Measurements from ENCODE around the gene PRDM11. TPM values are rescaled to one million over a fixed set of nuclear protein-coding genes. Genes with fewer than 3 reads are reported as not detected.

Gene PRDM11
- total RNA-seq, 4 donors from 2014 or later: 5.0 to 15.4 (median 9.5) TPM

GRCh38 chr11:45210846-45211245, 64.4 kb downstream of the PRDM11 start:
- intact Hi-C loops (cut with DNase I; ENCODE audit: low total_unique reads): loop anchor here (2.0 kb wide), 1 partner anchor 30 kb away; no protein-coding TSS in a partner anchor
- TF ChIP-seq POLR2A (IDR thresholded peaks at IDR 0.05): no peak
- TF ChIP-seq, protein P1, sequence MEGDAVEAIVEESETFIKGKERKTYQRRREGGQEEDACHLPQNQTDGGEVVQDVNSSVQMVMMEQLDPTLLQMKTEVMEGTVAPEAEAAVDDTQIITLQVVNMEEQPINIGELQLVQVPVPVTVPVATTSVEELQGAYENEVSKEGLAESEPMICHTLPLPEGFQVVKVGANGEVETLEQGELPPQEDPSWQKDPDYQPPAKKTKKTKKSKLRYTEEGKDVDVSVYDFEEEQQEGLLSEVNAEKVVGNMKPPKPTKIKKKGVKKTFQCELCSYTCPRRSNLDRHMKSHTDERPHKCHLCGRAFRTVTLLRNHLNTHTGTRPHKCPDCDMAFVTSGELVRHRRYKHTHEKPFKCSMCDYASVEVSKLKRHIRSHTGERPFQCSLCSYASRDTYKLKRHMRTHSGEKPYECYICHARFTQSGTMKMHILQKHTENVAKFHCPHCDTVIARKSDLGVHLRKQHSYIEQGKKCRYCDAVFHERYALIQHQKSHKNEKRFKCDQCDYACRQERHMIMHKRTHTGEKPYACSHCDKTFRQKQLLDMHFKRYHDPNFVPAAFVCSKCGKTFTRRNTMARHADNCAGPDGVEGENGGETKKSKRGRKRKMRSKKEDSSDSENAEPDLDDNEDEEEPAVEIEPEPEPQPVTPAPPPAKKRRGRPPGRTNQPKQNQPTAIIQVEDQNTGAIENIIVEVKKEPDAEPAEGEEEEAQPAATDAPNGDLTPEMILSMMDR (IDR thresholded peaks at IDR 0.05 in 4 of 5, conservative IDR thresholded peaks at IDR 0.05 in 1 of 5): no peak
- H3K4me1 ChIP-seq: peaks cover 27 to 58% of the 10 kb centered on the region in 2 donors
- H3K27me3 ChIP-seq: no peaks in the 10 kb centered on the region
- in situ Hi-C loops (cut with MboI; ENCODE audit: low sequenced_read_pairs in 4 of 4): no loop called here
- H3K36me3 ChIP-seq: no peaks in the 10 kb centered on the region
- no peak overlapping the region for H3K4me3 ChIP-seq
- peak overlapping the region; percentile 53 to 86 (median 75) for H3K27ac ChIP-seq
- no peaks in the 10 kb centered on the region for H3K9me3 ChIP-seq
- ATAC-seq (no peak), DNase-seq (no peak)

DNA sequence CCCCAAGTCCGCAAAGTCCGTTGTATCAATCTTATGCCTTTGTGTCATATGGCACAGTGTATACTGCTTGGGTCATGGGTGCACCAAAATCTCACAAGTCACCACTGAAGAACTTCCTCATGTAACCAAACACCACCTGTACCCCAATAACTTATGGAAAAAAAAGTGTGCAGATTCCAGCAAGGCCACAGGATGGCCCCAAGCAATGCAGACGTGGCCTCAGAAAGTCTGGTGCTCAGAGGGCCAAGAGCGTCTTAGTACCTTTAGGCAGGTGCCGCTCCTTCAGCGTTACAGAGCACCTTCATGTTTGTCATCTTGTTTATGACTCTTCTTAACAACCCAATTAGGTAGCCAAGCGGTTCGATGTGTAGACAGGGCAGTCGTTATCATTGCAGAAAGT, 65.3 kb downstream of the PRDM11 start:
- intact Hi-C loops (cut with DNase I; ENCODE audit: low total_unique reads) (loop anchor here (2.0 kb wide), 1 partner anchor 31 kb away; no protein-coding TSS in a partner anchor), in situ Hi-C loops (cut with MboI; ENCODE audit: low sequenced_read_pairs in 4 of 4) (no loop called here)
- H3K4me3 ChIP-seq: no peak overlapping the region
- H3K4me1 ChIP-seq: peaks cover 27 to 58% of the 10 kb centered on the region in 2 donors
- H3K27ac ChIP-seq: no peak overlapping the region
- no peak for ATAC-seq
- no peak for DNase-seq
- H3K9me3 ChIP-seq: no peaks in the 10 kb centered on the region
- no peaks in the 10 kb centered on the region for H3K36me3 ChIP-seq
- TF ChIP-seq POLR2A (IDR thresholded peaks at IDR 0.05): no peak
- TF ChIP-seq, protein P1 (IDR thresholded peaks at IDR 0.05 in 4 of 5, conservative IDR thresholded peaks at IDR 0.05 in 1 of 5): no peak
- H3K27me3 ChIP-seq: no peaks in the 10 kb centered on the region

- Histone ChIP-seq H3K9me3 (no peaks in the 10 kb centered on the region), H3K27ac (peak overlapping the region in 1 of 4 donors; percentile 74), H3K36me3 (no peaks in the 10 kb centered on the region), H3K4me1 (peaks cover 27 to 58% of the 10 kb centered on the region in 2 donors), H3K27me3 (no peaks in the 10 kb centered on the region), H3K4me3 (no peak overlapping the region)
- intact Hi-C loops (cut with DNase I; ENCODE audit: low total_unique reads) (no loop called here), in situ Hi-C loops (cut with MboI; ENCODE audit: low sequenced_read_pairs in 4 of 4) (no loop called here)
- TF ChIP-seq POLR2A (IDR thresholded peaks at IDR 0.05): no peak
- TF ChIP-seq, protein P1 (IDR thresholded peaks at IDR 0.05 in 4 of 5, conservative IDR thresholded peaks at IDR 0.05 in 1 of 5): no peak
- ATAC-seq (no peak), DNase-seq (no peak)
These were observed 66.3 kb downstream of the PRDM11 start for GRCh38 chr11:45212566-45213315.

DNA sequence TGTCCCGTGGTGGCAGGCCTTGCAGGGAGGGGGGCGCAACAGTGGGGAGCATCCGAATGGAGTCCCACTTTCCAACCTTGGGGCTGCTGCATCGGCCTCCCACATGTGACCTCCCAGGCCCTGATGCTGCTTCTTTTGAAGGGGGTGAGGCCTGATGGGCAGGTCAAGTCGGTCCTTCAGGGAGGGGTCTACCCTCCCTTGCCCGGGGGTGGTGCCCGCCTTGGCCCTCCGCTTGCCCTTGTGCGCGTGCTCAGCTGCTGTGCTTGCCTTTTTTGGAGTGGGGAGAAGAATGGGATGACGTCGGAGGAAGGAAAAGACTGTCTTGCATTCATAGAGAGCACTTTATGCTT, 66.9 kb downstream of the PRDM11 start:
- no peak for ATAC-seq
- intact Hi-C loops (cut with DNase I; ENCODE audit: low total_unique reads) (no loop called here), in situ Hi-C loops (cut with MboI; ENCODE audit: low sequenced_read_pairs in 4 of 4) (no loop called here)
- Histone ChIP-seq H3K4me3 (no peak overlapping the region), H3K9me3 (no peaks in the 10 kb centered on the region), H3K27ac (peak overlapping the region in 2 of 4 donors; percentile 64 to 74), H3K27me3 (no peaks in the 10 kb centered on the region), H3K36me3 (no peaks in the 10 kb centered on the region), H3K4me1 (peaks cover 27 to 58% of the 10 kb centered on the region in 2 donors)
- TF ChIP-seq, protein P1 (IDR thresholded peaks at IDR 0.05 in 4 of 5, conservative IDR thresholded peaks at IDR 0.05 in 1 of 5): no peak
- TF ChIP-seq POLR2A (IDR thresholded peaks at IDR 0.05): no peak
- DNase-seq: no peak

Data from gastrocnemius medialis (tissue), 4 donors.